HEK293 (cell line): Measurements from ENCODE around the gene IL17B.

ENCODE experiments used
- CTCF ChIA-PET: fragments of 350-600 bp; formaldehyde crosslinking; extraction: SDS; loops from one replicate; lab custom pipeline; 2021; ENCODE audit warnings: antibody characterized with exemption; lab: Yijun Ruan, JAX
- POLR2A ChIA-PET: fragments of 300-600 bp; formaldehyde crosslinking; extraction: SDS; loops from one replicate; lab custom pipeline; 2020; ENCODE audit warnings: antibody characterized with exemption, inconsistent platforms; lab: Yijun Ruan, JAX
- H3K27ac ChIP-seq: fragments of 200-500 bp; sonication (Bioruptor generic); 2 replicates; pipeline ENCODE4 v1.5.1; 2014; ENCODE audit warnings: low read depth, low read length, control low read depth, inconsistent platforms; ENCODE audit errors: extremely low read depth
- H3K36me3 ChIP-seq, 2 experiments: fragments of 200-500 bp in 1 of 2; sonication (Bioruptor generic) in 1 of 2; 1 replicate in 1 of 2; 2 replicates in 1 of 2; pipeline ENCODE4 v1.5.1; 2014 to 2017; ENCODE audit warnings: inconsistent platforms in 2 of 2, low read length in 2 of 2; ENCODE audit not compliant: control insufficient read depth in 2 of 2, insufficient read depth in 1 of 2
- H3K4me1 ChIP-seq: fragments of 200-500 bp; sonication (Bioruptor generic); 2 replicates; pipeline ENCODE4 v1.5.1; 2014; ENCODE audit warnings: mild to moderate bottlenecking, low read length, inconsistent platforms; ENCODE audit not compliant: control insufficient read depth, insufficient read depth
- H3K4me3 ChIP-seq: 2 replicates; pipeline ENCODE4 v1.5.1; 2011; ENCODE audit warnings: low read depth, mild to moderate bottlenecking, control low read depth, low read length, moderate library complexity
- H3K9me3 ChIP-seq: fragments of 200-500 bp; sonication (Bioruptor generic); 2 replicates; pipeline ENCODE4 v1.5.1; 2014; ENCODE audit warnings: low read depth, low read length, inconsistent platforms; ENCODE audit not compliant: control insufficient read depth, insufficient read depth
- HOXC10 ChIP-seq: sonication (generic); formaldehyde crosslinking; IDR thresholded peaks from 2 replicates; pipeline ENCODE4 v1.8.1; 2023; ENCODE audit warnings: mild to moderate bottlenecking, missing genetic modification reagents
- ZFP41 ChIP-seq: fragments of 450-650 bp; formaldehyde crosslinking; IDR thresholded peaks from 2 replicates; pipeline ENCODE4 v1.5.1; 2016; ENCODE audit warnings: missing biosample characterization, missing genetic modification characterization, borderline replicate concordance
- ZNF324 ChIP-seq: fragments of 450-650 bp; formaldehyde crosslinking; IDR thresholded peaks from 2 replicates; pipeline ENCODE4 v1.5.1; 2016; ENCODE audit warnings: missing biosample characterization, missing genetic modification characterization
- TF ChIP-seq, protein P1 (sequence below): fragments of 450-650 bp; formaldehyde crosslinking; conservative IDR thresholded peaks from 2 replicates; pipeline ENCODE4 v1.5.1; 2016; ENCODE audit warnings: low read depth, missing biosample characterization, missing genetic modification characterization
- TF ChIP-seq, protein P2 (sequence below): fragments of 450-650 bp; formaldehyde crosslinking; IDR thresholded peaks from 2 replicates; pipeline ENCODE4 v1.5.0; 2017; ENCODE audit warnings: missing biosample characterization, missing genetic modification characterization, borderline replicate concordance
- TF ChIP-seq, protein P3 (sequence below): fragments of 450-650 bp; formaldehyde crosslinking; IDR thresholded peaks from 2 replicates; pipeline ENCODE4 v1.5.1; 2017; ENCODE audit warnings: missing biosample characterization, missing genetic modification characterization

IL17B gene

DNA sequence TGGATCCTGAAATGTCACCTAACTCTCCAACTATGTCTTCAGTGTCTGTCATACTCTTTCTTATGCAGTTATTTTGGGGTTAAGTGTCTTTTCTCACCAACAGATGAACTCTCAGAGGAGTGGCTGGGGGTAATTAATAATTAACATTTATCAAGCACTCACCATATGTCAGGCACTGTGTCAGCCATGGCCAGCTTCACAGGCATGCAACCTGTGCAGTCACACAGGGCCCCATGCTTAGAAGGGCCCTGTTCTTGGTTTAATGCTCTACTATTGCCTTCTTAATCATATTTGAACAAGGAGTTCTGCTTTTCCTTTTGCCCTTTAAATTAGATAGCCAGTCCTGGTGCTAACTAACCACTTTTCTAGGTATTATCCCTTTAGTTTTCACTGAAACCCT, 37.2 kb downstream of the IL17B start:
- no peak overlapping the region for H3K27ac ChIP-seq
- POLR2A ChIA-PET: no interaction called here
- CTCF ChIA-PET: interaction anchor here (0.7 to 1.6 kb wide), 5 partner anchors 20 to 306 kb away, joined by 3 to 7 read pairs (median 3); no protein-coding TSS in a partner anchor

DNA sequence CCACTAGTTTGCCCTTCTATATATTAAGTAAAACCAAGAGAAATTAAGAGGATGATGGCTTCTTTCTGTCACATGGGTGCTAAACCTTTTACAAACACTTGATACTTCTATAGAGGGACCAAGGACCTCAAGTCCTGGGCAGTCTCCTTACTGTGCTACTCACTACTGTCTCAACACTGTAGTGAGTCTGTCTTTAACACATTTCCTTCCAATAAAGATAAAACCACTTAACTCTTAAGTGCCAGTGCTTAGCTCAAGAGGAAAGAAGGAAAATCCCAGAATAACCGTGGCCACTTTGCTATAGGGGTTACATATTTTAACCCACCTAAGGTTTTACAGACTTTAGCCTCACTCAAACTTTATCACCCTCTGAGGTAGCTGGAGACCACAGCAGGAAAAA, 38.2 kb downstream of the IL17B start:
- H3K9me3 ChIP-seq: no peaks in the 10 kb centered on the region
- TF ChIP-seq, protein P1, sequence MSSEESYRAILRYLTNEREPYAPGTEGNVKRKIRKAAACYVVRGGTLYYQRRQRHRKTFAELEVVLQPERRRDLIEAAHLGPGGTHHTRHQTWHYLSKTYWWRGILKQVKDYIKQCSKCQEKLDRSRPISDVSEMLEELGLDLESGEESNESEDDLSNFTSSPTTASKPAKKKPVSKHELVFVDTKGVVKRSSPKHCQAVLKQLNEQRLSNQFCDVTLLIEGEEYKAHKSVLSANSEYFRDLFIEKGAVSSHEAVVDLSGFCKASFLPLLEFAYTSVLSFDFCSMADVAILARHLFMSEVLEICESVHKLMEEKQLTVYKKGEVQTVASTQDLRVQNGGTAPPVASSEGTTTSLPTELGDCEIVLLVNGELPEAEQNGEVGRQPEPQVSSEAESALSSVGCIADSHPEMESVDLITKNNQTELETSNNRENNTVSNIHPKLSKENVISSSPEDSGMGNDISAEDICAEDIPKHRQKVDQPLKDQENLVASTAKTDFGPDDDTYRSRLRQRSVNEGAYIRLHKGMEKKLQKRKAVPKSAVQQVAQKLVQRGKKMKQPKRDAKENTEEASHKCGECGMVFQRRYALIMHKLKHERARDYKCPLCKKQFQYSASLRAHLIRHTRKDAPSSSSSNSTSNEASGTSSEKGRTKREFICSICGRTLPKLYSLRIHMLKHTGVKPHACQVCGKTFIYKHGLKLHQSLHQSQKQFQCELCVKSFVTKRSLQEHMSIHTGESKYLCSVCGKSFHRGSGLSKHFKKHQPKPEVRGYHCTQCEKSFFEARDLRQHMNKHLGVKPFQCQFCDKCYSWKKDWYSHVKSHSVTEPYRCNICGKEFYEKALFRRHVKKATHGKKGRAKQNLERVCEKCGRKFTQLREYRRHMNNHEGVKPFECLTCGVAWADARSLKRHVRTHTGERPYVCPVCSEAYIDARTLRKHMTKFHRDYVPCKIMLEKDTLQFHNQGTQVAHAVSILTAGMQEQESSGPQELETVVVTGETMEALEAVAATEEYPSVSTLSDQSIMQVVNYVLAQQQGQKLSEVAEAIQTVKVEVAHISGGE: no peak
- TF ChIP-seq, protein P2, sequence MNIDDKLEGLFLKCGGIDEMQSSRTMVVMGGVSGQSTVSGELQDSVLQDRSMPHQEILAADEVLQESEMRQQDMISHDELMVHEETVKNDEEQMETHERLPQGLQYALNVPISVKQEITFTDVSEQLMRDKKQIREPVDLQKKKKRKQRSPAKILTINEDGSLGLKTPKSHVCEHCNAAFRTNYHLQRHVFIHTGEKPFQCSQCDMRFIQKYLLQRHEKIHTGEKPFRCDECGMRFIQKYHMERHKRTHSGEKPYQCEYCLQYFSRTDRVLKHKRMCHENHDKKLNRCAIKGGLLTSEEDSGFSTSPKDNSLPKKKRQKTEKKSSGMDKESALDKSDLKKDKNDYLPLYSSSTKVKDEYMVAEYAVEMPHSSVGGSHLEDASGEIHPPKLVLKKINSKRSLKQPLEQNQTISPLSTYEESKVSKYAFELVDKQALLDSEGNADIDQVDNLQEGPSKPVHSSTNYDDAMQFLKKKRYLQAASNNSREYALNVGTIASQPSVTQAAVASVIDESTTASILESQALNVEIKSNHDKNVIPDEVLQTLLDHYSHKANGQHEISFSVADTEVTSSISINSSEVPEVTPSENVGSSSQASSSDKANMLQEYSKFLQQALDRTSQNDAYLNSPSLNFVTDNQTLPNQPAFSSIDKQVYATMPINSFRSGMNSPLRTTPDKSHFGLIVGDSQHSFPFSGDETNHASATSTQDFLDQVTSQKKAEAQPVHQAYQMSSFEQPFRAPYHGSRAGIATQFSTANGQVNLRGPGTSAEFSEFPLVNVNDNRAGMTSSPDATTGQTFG (tag by site-specific recombination): no peak
- H3K27ac ChIP-seq: no peak overlapping the region
- POLR2A ChIA-PET: interaction anchor here (1.6 kb wide), 1 partner anchor 17 kb away, joined by 4 read pairs; the partner anchor contains the start of gene PCYOX1L
- no peak overlapping the region for H3K4me3 ChIP-seq
- no peaks in the 10 kb centered on the region for H3K4me1 ChIP-seq
- CTCF ChIA-PET: interaction anchor here (0.9 to 1.6 kb wide), 3 partner anchors 26 to 94 kb away, joined by 3 to 7 read pairs (median 4); no protein-coding TSS in a partner anchor
- peaks cover 0 to 13% of the 10 kb centered on the region in 2 experiments; a peak in 1 of 3 replicates for H3K36me3 ChIP-seq

More for the DNA sequence above, 37.2 kb downstream of the IL17B start:
- H3K36me3 ChIP-seq: peaks cover 0 to 7% of the 10 kb centered on the region in 2 experiments; a peak in 1 of 3 replicates
- H3K4me3 ChIP-seq: no peak overlapping the region
- no peaks in the 10 kb centered on the region for H3K9me3 ChIP-seq
- TF ChIP-seq ZFP41 (tag by site-specific recombination): no peak
- H3K4me1 ChIP-seq: no peaks in the 10 kb centered on the region

DNA sequence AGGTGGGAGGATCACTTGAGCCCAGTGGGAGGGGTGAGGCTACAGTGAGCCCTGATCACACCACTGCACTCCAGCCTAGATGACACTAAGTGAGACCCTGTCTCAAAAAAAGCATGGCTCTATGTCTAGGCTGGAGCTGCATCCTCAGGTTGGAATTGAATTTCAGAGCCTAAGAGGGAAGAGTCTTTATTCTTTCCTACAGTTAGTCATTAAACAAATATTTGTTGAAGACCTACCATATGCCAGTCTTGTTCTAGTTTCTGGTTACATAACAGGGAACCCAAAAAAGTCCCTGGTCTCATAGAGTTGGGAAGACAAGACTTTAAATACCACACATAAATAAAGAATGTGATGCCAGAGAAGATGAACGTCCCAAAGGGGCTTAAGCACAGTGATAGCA, 40.7 kb downstream of the IL17B start:
- CTCF ChIA-PET: interaction anchor here (0.9 kb wide), 1 partner anchor 21 kb away, joined by 3 read pairs; no protein-coding TSS in a partner anchor
- Histone ChIP-seq H3K4me1 (no peaks in the 10 kb centered on the region), H3K4me3 (no peak overlapping the region), H3K36me3 (peaks cover 0 to 18% of the 10 kb centered on the region in 2 experiments; a peak in 1 of 3 replicates), H3K9me3 (no peaks in the 10 kb centered on the region), H3K27ac (no peak overlapping the region)
- TF ChIP-seq, protein P3, sequence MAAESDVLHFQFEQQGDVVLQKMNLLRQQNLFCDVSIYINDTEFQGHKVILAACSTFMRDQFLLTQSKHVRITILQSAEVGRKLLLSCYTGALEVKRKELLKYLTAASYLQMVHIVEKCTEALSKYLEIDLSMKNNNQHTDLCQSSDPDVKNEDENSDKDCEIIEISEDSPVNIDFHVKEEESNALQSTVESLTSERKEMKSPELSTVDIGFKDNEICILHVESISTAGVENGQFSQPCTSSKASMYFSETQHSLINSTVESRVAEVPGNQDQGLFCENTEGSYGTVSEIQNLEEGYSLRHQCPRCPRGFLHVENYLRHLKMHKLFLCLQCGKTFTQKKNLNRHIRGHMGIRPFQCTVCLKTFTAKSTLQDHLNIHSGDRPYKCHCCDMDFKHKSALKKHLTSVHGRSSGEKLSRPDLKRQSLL (tag by site-specific recombination): 0 out of 2 replicates have a peak, but pooled peaks have one; percentile 48
- no peak for TF ChIP-seq ZNF324 (tag by site-specific recombination)
- POLR2A ChIA-PET: interaction anchor here (1.2 kb wide), 2 partner anchors 17 to 20 kb away, joined by 3 read pairs; partner anchors contain the start of gene PCYOX1L

DNA sequence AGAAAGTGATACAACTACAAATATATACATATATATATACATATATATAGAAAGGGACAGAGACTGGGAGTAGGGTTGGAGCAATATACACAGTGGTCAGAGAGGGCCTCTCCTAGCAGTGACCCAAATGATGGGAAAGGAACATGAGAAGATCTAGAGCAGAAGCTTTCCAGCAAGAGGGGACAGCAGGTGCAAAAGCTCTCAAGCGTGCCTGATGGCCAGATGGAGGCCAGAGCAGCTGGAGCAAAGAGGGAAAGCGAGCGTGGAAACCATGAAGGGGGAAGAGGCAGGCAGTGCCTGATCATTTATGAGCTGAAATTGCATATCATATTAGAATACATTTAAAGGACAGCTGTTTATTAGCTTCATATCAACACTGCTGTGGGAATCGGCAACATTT, 41.4 kb downstream of the IL17B start:
- Histone ChIP-seq H3K27ac (no peak overlapping the region), H3K36me3 (peaks cover 0 to 18% of the 10 kb centered on the region in 2 experiments; a peak in 1 of 3 replicates), H3K4me3 (no peak overlapping the region), H3K9me3 (no peaks in the 10 kb centered on the region), H3K4me1 (no peaks in the 10 kb centered on the region)
- POLR2A ChIA-PET: interaction anchor here (1.2 kb wide), 2 partner anchors 17 to 20 kb away, joined by 3 read pairs; partner anchors contain the start of gene PCYOX1L
- TF ChIP-seq HOXC10 (CRISPR knock-in tag): no peak
- CTCF ChIA-PET: interaction anchor here (0.9 kb wide), 1 partner anchor 20 kb away, joined by 3 read pairs; no protein-coding TSS in a partner anchor
